ENCODE data around the gene GRID2.

DNA sequence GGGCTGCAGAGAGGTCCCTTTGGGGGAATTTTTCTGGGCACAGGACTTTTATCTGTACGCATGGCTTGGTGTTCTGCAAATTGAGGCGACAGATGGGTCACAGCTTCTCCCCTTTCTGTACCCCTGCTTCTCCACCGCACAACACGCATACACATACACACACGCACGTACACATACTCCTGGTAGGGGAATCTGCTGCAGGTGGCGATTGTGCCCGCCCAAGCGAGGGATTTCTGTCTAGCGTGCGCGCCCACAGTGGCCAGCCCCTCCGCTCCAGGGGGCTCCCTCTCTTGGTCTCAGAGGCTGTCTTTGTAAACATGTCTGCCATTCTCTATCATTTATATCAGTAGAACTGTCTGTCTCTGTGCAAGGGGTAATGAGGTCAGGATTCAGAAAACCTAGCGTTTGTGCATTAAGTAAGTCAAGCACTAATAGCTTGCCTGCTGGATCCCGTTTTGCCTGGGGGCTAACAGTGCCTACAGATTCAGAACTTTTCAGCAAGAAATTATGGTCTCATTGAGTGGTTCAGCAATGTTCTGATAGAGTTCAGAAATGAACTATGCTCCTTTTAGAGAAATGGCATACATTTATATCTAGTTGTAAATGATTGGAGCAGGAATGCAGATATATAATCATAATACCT, 2.2 kb downstream of the GRID2 start:
- no peak for TF ChIP-seq CTCF (IDR thresholded peaks at IDR 0.05; ENCODE audit: low read length)
- no peak for TF ChIP-seq EZH2 (optimal IDR thresholded peaks at IDR 0.05; ENCODE audit: low read depth, low read length)

Measured in MM.1S (cell line).